BE2C (cell line): ENCODE data around the gene GTPBP4.

Experiments
- DNase-seq: peaks from one replicate; pipeline ENCODE4 v3.0.0-alpha.2; 2020
- H3K27me3 ChIP-seq: fragments of 250-450 bp; sonication (Bioruptor Pico); 2 replicates; pipeline ENCODE4 v1.5.1; 2020; ENCODE audit warnings: mild to moderate bottlenecking
- H3K36me3 ChIP-seq: fragments of 250-450 bp; sonication (Bioruptor Pico); 2 replicates; pipeline ENCODE4 v1.5.1; 2020; ENCODE audit warnings: mild to moderate bottlenecking
- H3K4me1 ChIP-seq: fragments of 250-450 bp; sonication (Bioruptor Pico); 2 replicates; pipeline ENCODE4 v1.5.1; 2020
- H3K4me3 ChIP-seq: 2 replicates; pipeline ENCODE4 v1.5.1; 2011; ENCODE audit warnings: low read depth, low read length
- H3K9me3 ChIP-seq: fragments of 250-450 bp; sonication (Bioruptor Pico); 2 replicates; pipeline ENCODE4 v1.5.1; 2020
- CTCF ChIP-seq: IDR thresholded peaks from 2 replicates; pipeline ENCODE4 v1.5.1; 2012; ENCODE audit warnings: mild to moderate bottlenecking, low read depth, low read length

Gene GTPBP4

GRCh38 chr10:963655-964054, 24.6 kb upstream of the GTPBP4 start:
- H3K36me3 ChIP-seq: no peaks in the 10 kb centered on the region
- no peaks in the 10 kb centered on the region for H3K9me3 ChIP-seq
- no peak for DNase-seq
- H3K27me3 ChIP-seq: no peaks in the 10 kb centered on the region
- H3K4me1 ChIP-seq: no peaks in the 10 kb centered on the region
- TF ChIP-seq CTCF: no peak
- H3K4me3 ChIP-seq: no peak overlapping the region

- TF ChIP-seq CTCF: no peak
- no peaks in the 10 kb centered on the region for H3K36me3 ChIP-seq
- no peaks in the 10 kb centered on the region for H3K27me3 ChIP-seq
- no peaks in the 10 kb centered on the region for H3K4me1 ChIP-seq
- no peak for DNase-seq
- no peak overlapping the region for H3K4me3 ChIP-seq
- H3K9me3 ChIP-seq: no peaks in the 10 kb centered on the region
Measured at GRCh38 chr10:964321-964987, 23.8 kb upstream of the GTPBP4 start.

- no peak for DNase-seq
- H3K4me3 ChIP-seq: no peak overlapping the region
- H3K27me3 ChIP-seq: no peaks in the 10 kb centered on the region
- no peak for TF ChIP-seq CTCF
- no peaks in the 10 kb centered on the region for H3K36me3 ChIP-seq
- H3K4me1 ChIP-seq: no peaks in the 10 kb centered on the region
- H3K9me3 ChIP-seq: no peaks in the 10 kb centered on the region
Measured at GRCh38 chr10:964988-965417, 23.2 kb upstream of the GTPBP4 start.

GRCh38 chr10:966466-967235, 21.6 kb upstream of the GTPBP4 start:
- Histone ChIP-seq H3K27me3 (no peaks in the 10 kb centered on the region), H3K9me3 (no peaks in the 10 kb centered on the region), H3K4me1 (peaks cover 4% of the 10 kb centered on the region), H3K4me3 (no peak overlapping the region), H3K36me3 (no peaks in the 10 kb centered on the region)
- DNase-seq: no peak
- no peak for TF ChIP-seq CTCF

- Histone ChIP-seq H3K9me3 (no peaks in the 10 kb centered on the region), H3K4me1 (peaks cover 4% of the 10 kb centered on the region), H3K4me3 (no peak overlapping the region), H3K36me3 (no peaks in the 10 kb centered on the region), H3K27me3 (no peaks in the 10 kb centered on the region)
- no peak for DNase-seq
- no peak for TF ChIP-seq CTCF
Measured at GRCh38 chr10:968546-969199, 19.6 kb upstream of the GTPBP4 start.
